Measurements from ENCODE around the gene CEBPE. TPM values are rescaled to one million over a fixed set of nuclear protein-coding genes. Genes with fewer than 3 reads are reported as not detected.

CEBPE gene
- total RNA-seq, 4 donors from 2014 or later: not detected

DNA sequence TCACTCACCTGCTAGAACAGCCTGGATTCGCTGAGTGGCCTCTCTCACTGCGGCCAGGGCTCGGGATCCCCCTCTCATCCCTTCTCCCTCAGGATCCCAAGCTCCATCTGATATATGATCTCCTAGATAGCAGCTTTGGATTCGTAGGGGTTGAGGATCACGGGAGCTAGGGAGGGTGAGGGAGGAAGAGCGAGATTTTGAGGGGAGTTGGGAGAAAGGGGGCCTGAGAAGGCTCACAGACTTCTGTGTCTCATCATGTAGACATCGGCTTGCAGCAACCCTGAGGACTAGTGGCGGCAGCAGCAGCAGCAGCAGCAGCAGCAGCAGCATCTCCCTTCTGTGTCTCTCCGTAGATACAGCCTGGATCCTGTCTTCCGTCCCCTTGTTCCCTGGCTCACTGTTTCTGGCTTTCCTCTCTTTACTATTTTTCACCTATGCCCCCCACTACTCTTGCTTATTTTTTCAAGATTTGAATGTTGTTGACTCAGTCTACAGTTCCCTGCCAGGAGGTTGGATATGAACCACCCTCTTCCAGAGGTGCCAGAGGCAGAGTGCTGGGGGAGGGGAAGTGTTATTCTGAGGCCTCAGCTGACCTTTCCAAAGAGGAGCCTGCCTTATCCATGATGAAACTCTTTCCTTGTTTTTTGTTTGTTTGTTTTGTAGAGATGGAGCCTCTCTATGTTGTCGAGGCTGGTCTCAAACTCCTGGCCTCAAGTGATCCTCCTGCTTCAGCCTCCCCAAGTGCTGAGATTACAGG, 14.3 kb downstream of the CEBPE start, which contains the start of gene CIROP:
Gene CIROP, minus strand, starts transcription at position 399 of the 757 bp plus-strand sequence. Its CDS starts 69 bp downstream, at position 330.
- no peak for DNase-seq
- H3K27ac ChIP-seq: no peak within 1 kb of the TSS
- no peak within 1 kb of the TSS for H3K4me3 ChIP-seq
- H3K36me3 ChIP-seq: no peaks in the 10 kb centered on the region
- no peaks in the 10 kb centered on the region for H3K9me3 ChIP-seq
- no peaks in the 10 kb centered on the region for H3K4me1 ChIP-seq
- H3K27me3 ChIP-seq: no peaks in the 10 kb centered on the region
- TF ChIP-seq, protein P1, sequence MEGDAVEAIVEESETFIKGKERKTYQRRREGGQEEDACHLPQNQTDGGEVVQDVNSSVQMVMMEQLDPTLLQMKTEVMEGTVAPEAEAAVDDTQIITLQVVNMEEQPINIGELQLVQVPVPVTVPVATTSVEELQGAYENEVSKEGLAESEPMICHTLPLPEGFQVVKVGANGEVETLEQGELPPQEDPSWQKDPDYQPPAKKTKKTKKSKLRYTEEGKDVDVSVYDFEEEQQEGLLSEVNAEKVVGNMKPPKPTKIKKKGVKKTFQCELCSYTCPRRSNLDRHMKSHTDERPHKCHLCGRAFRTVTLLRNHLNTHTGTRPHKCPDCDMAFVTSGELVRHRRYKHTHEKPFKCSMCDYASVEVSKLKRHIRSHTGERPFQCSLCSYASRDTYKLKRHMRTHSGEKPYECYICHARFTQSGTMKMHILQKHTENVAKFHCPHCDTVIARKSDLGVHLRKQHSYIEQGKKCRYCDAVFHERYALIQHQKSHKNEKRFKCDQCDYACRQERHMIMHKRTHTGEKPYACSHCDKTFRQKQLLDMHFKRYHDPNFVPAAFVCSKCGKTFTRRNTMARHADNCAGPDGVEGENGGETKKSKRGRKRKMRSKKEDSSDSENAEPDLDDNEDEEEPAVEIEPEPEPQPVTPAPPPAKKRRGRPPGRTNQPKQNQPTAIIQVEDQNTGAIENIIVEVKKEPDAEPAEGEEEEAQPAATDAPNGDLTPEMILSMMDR (IDR thresholded peaks at IDR 0.05): no peak
- TF ChIP-seq POLR2A (IDR thresholded peaks at IDR 0.05): no peak

DNA sequence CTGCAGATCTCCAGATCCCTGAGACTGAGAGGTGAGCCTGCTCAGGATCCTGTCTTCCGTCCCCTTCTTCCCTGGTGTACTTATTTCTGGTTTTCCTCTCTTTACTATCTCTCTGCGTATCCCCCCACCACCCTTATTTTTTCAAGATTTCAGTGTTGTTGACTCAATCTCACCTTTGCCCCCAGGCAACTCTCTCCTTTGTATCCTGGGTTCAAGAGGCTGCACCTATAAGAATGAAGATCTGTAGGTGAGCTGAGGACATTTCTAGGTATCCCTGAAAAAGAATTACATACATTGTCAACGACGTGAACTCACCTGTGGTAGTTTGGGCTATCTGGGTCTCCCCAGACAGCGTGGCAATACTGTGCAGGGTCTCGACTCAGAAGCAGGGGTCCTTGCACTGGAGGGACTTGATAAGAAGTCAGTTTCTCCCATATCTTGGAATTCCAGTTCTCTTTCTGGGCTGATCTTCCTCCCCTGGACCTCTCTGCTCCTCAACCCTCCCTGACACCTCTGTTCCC, 14.9 kb downstream of the CEBPE start:
- Histone ChIP-seq H3K27me3 (no peaks in the 10 kb centered on the region), H3K9me3 (no peaks in the 10 kb centered on the region), H3K4me3 (no peak overlapping the region), H3K27ac (no peak overlapping the region), H3K36me3 (peaks cover 0 to 6% (median 0%) of the 10 kb centered on the region in 3 donors), H3K4me1 (no peaks in the 10 kb centered on the region)
- TF ChIP-seq POLR2A (IDR thresholded peaks at IDR 0.05): no peak
- TF ChIP-seq, protein P1 (IDR thresholded peaks at IDR 0.05): no peak
- no peak for DNase-seq

DNA sequence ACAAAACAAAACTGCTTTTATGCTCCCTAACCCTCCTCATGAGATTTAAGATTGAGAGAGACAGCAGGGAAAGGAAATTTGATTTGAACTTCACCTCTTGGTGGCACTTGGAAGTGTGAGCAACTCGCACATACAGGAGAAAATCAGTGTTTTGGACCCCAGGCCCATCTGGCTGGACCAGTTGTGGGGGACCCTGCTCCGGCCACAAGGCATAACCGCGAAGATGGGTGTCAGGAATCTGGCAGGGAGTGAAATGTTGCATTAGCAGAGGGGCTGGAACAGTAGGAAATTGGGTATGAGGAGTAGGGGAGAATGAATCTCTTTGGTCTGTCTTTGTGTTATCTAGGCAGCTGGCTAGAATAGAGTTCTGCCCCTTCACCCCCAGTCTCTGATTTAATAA, 15.5 kb downstream of the CEBPE start:
- no peaks in the 10 kb centered on the region for H3K9me3 ChIP-seq
- H3K4me3 ChIP-seq: no peak overlapping the region
- no peak for DNase-seq
- no peaks in the 10 kb centered on the region for H3K4me1 ChIP-seq
- TF ChIP-seq, protein P1 (IDR thresholded peaks at IDR 0.05): no peak
- no peak for TF ChIP-seq POLR2A (IDR thresholded peaks at IDR 0.05)
- peaks cover 0 to 12% (median 0%) of the 10 kb centered on the region in 3 donors for H3K36me3 ChIP-seq
- no peaks in the 10 kb centered on the region for H3K27me3 ChIP-seq
- no peak overlapping the region for H3K27ac ChIP-seq

DNA sequence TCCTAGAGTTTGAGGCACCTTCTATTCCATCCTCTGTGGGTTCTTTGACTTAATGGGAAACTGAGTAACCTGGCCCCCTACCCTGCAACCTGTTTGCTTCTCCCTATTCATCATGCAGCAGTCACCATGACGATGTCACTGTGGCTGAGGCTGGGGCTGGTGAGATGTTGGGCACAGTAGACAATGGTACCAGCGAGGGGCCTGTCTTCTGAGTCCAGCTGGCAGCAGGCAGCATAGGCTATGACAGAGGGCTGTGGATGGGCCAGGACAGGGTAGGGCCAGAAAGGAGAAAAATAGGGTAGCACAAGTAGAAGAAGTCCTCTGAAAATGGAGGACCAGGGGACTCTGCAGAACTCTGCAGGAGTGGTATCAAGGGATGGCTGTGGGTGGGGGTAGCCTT, 16.3 kb downstream of the CEBPE start:
- no peak for DNase-seq
- Histone ChIP-seq H3K27me3 (no peaks in the 10 kb centered on the region), H3K4me3 (no peak overlapping the region), H3K9me3 (no peaks in the 10 kb centered on the region), H3K36me3 (peaks cover 0 to 19% (median 0%) of the 10 kb centered on the region in 3 donors), H3K27ac (no peak overlapping the region), H3K4me1 (no peaks in the 10 kb centered on the region)
- TF ChIP-seq, protein P1 (IDR thresholded peaks at IDR 0.05): no peak
- no peak for TF ChIP-seq POLR2A (IDR thresholded peaks at IDR 0.05)

DNA sequence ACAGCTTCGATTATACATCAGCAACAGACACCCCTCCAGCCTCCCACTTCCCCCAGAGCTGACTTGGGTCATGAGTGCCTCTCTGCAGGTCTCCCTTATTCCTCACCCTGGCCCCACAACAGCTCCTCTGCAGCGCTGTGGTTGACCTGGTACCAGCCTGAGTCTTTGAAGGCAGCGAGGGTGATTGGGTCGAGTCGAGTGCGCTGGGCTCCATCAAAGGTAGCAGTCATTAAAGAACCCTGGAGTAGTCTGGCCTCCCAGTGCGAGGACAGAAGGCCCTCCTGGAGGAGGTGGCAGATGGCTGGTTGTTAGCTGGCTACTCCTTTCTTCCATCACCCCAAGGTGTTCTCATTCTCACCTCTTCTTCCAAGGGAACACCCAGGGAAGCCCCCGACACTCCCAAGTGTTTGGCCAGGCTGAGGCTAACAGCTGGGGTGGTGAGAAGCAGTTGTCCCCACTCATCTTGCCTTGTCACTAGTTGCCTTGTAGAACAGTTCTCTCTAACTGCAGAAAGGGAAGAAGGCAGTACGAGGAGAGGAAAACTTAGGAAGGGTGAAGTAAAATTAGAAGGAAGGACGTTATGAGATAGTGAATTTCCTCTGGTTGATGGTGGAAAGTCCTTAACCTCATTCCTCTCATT, 16.9 kb downstream of the CEBPE start:
- H3K27ac ChIP-seq: no peak overlapping the region
- DNase-seq: no peak
- H3K4me3 ChIP-seq: no peak overlapping the region
- peaks cover 0 to 2% (median 0%) of the 10 kb centered on the region in 4 donors for H3K4me1 ChIP-seq
- TF ChIP-seq, protein P1 (IDR thresholded peaks at IDR 0.05): no peak
- TF ChIP-seq POLR2A (IDR thresholded peaks at IDR 0.05): no peak
- no peaks in the 10 kb centered on the region for H3K27me3 ChIP-seq
- H3K9me3 ChIP-seq: no peaks in the 10 kb centered on the region
- H3K36me3 ChIP-seq: peaks cover 0 to 23% (median 0%) of the 10 kb centered on the region in 3 donors
